HCT116 (cell line): ENCODE results near the gene TNIK. TPM values are rescaled to one million over a fixed set of nuclear protein-coding genes. Genes with fewer than 3 reads are reported as not detected.
A peak's percentile ranks its signal among the peaks of the same experiment; 100 is the strongest.

Source experiments
- ATAC-seq: fragments of 200-7000 bp; cut with Tn5 transposase; 2 replicates; pipeline ENCODE4 v1.9.1; 2020; ENCODE audit warnings: mild to moderate bottlenecking, moderate library complexity
- BruUV-seq: library from RNA; stranded (reverse); fragments of 400-500 nt; replicated peaks from 2 replicates; lab custom pipeline; 2021; lab: Mats Ljungman, UMichigan
- CTCF ChIA-PET: fragments of 300-600 bp; sonication (Branson Sonifier 250); formaldehyde crosslinking; loops from one replicate; lab custom pipeline; 2021; ENCODE audit warnings: antibody characterized with exemption; lab: Charles Lee
- POLR2A ChIA-PET: fragments of 300-600, 350-600 bp; sonication (Branson Sonifier 250); formaldehyde crosslinking; loops from one replicate; lab custom pipeline; 2021; ENCODE audit warnings: antibody characterized with exemption; lab: Charles Lee
- RAD21 ChIA-PET, 2 experiments: fragments of 300-600 bp; sonication (Branson Sonifier 250); formaldehyde crosslinking; loops; one replicate each; lab custom pipeline; 2023; ENCODE audit warnings: low total read pairs in 2 of 2; ENCODE audit not compliant: uncharacterized antibody in 2 of 2, unreplicated experiment in 2 of 2, low non-redundant PET in 1 of 2; lab: Charles Lee
- DNase-seq: peaks from one replicate; pipeline ENCODE4 v3.0.0-alpha.2; 2010; ENCODE audit warnings: low read depth, low spot score
- H2AFZ ChIP-seq: fragments of 200-600 bp; shearing (Covaris generic), sonication (generic); 2 replicates; pipeline ENCODE4 v1.6.1; 2017; ENCODE audit warnings: low read depth, mixed run types, mixed read lengths, antibody characterized with exemption, low read length; ENCODE audit not compliant: poor library complexity, severe bottlenecking
- H3K27ac ChIP-seq: 2 replicates; pipeline ENCODE4 v1.5.1; 2012; ENCODE audit warnings: low read depth, low read length
- H3K27me3 ChIP-seq: fragments of 200-600 bp; sonication (generic); 2 replicates; pipeline ENCODE4 v1.6.1; 2016; ENCODE audit warnings: mixed run types, low read length, mixed read lengths; ENCODE audit not compliant: insufficient read depth
- H3K36me3 ChIP-seq, 2 experiments: fragments of 200-500 bp in 1 of 2; fragments of 200-600 bp in 1 of 2; sonication (Bioruptor generic) in 1 of 2; sonication (generic) in 1 of 2; 2 replicates each; pipeline versions ENCODE4 v1.5.1 to v1.6.1; 2014 to 2016; ENCODE audit warnings: low read length in 2 of 2, inconsistent platforms in 1 of 2, mixed read lengths in 1 of 2, mixed run types in 1 of 2; ENCODE audit not compliant: insufficient read depth in 2 of 2, control insufficient read depth in 1 of 2
- H3K4me1 ChIP-seq, 2 experiments: fragments of 200-600 bp in 1 of 2; sonication (generic) in 1 of 2; 2 replicates each; pipeline versions ENCODE4 v1.5.1 to v1.6.1; 2012 to 2017; ENCODE audit warnings: low read length in 2 of 2, inconsistent platforms in 1 of 2, mild to moderate bottlenecking in 1 of 2, mixed read lengths in 1 of 2, mixed run types in 1 of 2, moderate library complexity in 1 of 2; ENCODE audit not compliant: insufficient read depth in 2 of 2, control insufficient read depth in 1 of 2
- H3K4me2 ChIP-seq: fragments of 200-600 bp; sonication (generic); 2 replicates; pipeline ENCODE4 v1.6.1; 2017; ENCODE audit warnings: mixed run types, low read length, mixed read lengths
- H3K4me3 ChIP-seq, 2 experiments: fragments of 200-600 bp in 1 of 2; sonication (generic) in 1 of 2; replicated peaks in 1 of 2; 2 replicates each; pipeline ENCODE4 v1.5.1; 2011 to 2016; ENCODE audit warnings: low read length in 2 of 2, control low read depth in 1 of 2, low read depth in 1 of 2, mild to moderate bottlenecking in 1 of 2, mixed read lengths in 1 of 2, mixed run types in 1 of 2
- H3K79me2 ChIP-seq: fragments of 200-600 bp; sonication (generic); 2 replicates; pipeline ENCODE4 v1.6.1; 2017; ENCODE audit warnings: mild to moderate bottlenecking, mixed run types, low read length, moderate library complexity, mixed read lengths; ENCODE audit not compliant: insufficient read depth
- H3K9ac ChIP-seq: fragments of 200-600 bp; sonication (generic); 2 replicates; pipeline ENCODE4 v1.6.1; 2016; ENCODE audit warnings: low read length, mixed read lengths
- H3K9me2 ChIP-seq: fragments of 200-600 bp; sonication (generic), shearing (Covaris generic); 2 replicates; pipeline ENCODE4 v1.6.1; 2017; ENCODE audit warnings: mixed run types, mild to moderate bottlenecking, moderate library complexity; ENCODE audit not compliant: insufficient read depth
- H3K9me3 ChIP-seq, 2 experiments: fragments of 200-500 bp in 1 of 2; fragments of 200-600 bp in 1 of 2; sonication (Bioruptor generic) in 1 of 2; sonication (generic) in 1 of 2; 2 replicates each; pipeline ENCODE4 v1.6.1; 2014 to 2017; ENCODE audit warnings: low read length in 2 of 2, mixed read lengths in 2 of 2, inconsistent platforms in 1 of 2, low read depth in 1 of 2, mild to moderate bottlenecking in 1 of 2, mixed run types in 1 of 2, moderate library complexity in 1 of 2; ENCODE audit not compliant: control insufficient read depth in 1 of 2, insufficient read depth in 1 of 2
- H4K20me1 ChIP-seq: fragments of 200-600 bp; sonication (generic), shearing (Covaris generic); 2 replicates; pipeline ENCODE4 v1.6.1; 2017; ENCODE audit warnings: mixed run types, mild to moderate bottlenecking, moderate library complexity; ENCODE audit not compliant: insufficient read depth
- CTCF ChIP-seq, 3 experiments: fragments of 200-600 bp in 1 of 3; sonication (generic) in 1 of 3; IDR thresholded peaks in 2 of 3; conservative IDR thresholded peaks in 1 of 3; 2 replicates each; pipeline ENCODE4 v1.5.1; 2012 to 2017; ENCODE audit warnings: low read depth in 2 of 3, low read length in 2 of 3, antibody characterized with exemption in 1 of 3, borderline replicate concordance in 1 of 3, control low read depth in 1 of 3, mild to moderate bottlenecking in 1 of 3, mixed read lengths in 1 of 3, mixed run types in 1 of 3, moderate library complexity in 1 of 3; ENCODE audit not compliant: insufficient read depth in 1 of 3
- EGR1 ChIP-seq: IDR thresholded peaks from 2 replicates; pipeline ENCODE4 v1.6.1; 2012; ENCODE audit warnings: low read depth
- EZH2 ChIP-seq: fragments of 200-600 bp; sonication (generic); IDR thresholded peaks from 2 replicates; pipeline ENCODE4 v1.6.1; 2017; ENCODE audit warnings: antibody characterized with exemption, mixed run types
- intact Hi-C: fragments of 100-400 bp; cut with micrococcal nuclease; formaldehyde crosslinking; loops from 2 replicates; pipeline ENCODE4 v1.10.0; 2022
- total RNA-seq: library from RNA; stranded (reverse); gene quantifications from one replicate; pipeline ENCODE4 v1.2.1, GENCODE V29; 2021; ENCODE audit not compliant: unreplicated experiment
- TF ChIP-seq, protein P1 (sequence below): IDR thresholded peaks from 2 replicates; pipeline ENCODE4 v1.6.1; 2011; ENCODE audit warnings: mild to moderate bottlenecking, low read length, moderate library complexity; ENCODE audit not compliant: insufficient replicate concordance; ENCODE audit errors: extremely low read depth

The TNIK gene
- total RNA-seq, 1 experiment from 2014 or later: 24.1 TPM

GRCh38 chr3:171156401-171157010 is 303.7 kb downstream of the TNIK start:
- RAD21 ChIA-PET: no interaction called here
- CTCF ChIA-PET: no interaction called here
- POLR2A ChIA-PET: no interaction called here
- no peaks in the 10 kb centered on the region for H3K9me2 ChIP-seq
- ATAC-seq (peak; percentile 68), DNase-seq (no peak)
- no peaks in the 10 kb centered on the region for H3K36me3 ChIP-seq
- no peaks in the 10 kb centered on the region for H3K27me3 ChIP-seq
- H3K4me1 ChIP-seq: peaks cover 21 to 34% of the 10 kb centered on the region in 2 experiments
- H3K4me3 ChIP-seq: no peak overlapping the region
- H4K20me1 ChIP-seq: no peaks in the 10 kb centered on the region
- peak overlapping the region; percentile 53 for H3K4me2 ChIP-seq
- TF ChIP-seq, protein P1, sequence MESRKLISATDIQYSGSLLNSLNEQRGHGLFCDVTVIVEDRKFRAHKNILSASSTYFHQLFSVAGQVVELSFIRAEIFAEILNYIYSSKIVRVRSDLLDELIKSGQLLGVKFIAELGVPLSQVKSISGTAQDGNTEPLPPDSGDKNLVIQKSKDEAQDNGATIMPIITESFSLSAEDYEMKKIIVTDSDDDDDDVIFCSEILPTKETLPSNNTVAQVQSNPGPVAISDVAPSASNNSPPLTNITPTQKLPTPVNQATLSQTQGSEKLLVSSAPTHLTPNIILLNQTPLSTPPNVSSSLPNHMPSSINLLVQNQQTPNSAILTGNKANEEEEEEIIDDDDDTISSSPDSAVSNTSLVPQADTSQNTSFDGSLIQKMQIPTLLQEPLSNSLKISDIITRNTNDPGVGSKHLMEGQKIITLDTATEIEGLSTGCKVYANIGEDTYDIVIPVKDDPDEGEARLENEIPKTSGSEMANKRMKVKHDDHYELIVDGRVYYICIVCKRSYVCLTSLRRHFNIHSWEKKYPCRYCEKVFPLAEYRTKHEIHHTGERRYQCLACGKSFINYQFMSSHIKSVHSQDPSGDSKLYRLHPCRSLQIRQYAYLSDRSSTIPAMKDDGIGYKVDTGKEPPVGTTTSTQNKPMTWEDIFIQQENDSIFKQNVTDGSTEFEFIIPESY: no peak
- TF ChIP-seq EZH2 (no peak), CTCF (IDR thresholded peaks at IDR 0.05 in 2 of 3, conservative IDR thresholded peaks at IDR 0.05 in 1 of 3; ENCODE audit: borderline replicate concordance in 1 of 3, insufficient read depth in 1 of 3, low read depth in 2 of 3, low read length in 2 of 3) (no peak), EGR1 (no peak)
- BruUV-seq: no TSS peak
- intact Hi-C loops: no loop called here
- H3K79me2 ChIP-seq: no peaks in the 10 kb centered on the region
- H2AFZ ChIP-seq: no peak overlapping the region
- peak overlapping the region; percentile 22; the same call in 1 of the 2 replicates for H3K9ac ChIP-seq
- peak overlapping the region; percentile 13; the same call in 1 of the 2 replicates for H3K27ac ChIP-seq
- H3K9me3 ChIP-seq: no peaks in the 10 kb centered on the region
